HFFc6 (cell line): ENCODE results near the gene NOBOX. TPM values are rescaled to one million over a fixed set of nuclear protein-coding genes. Genes with fewer than 3 reads are reported as not detected.
"Not testable (repeated sequence)": the region's sequence is repeated elsewhere in the genome, so short reads cannot be mapped to it uniquely, and the experiment has no call there.

Experiments used
- DNase-seq: peaks from one replicate; pipeline ENCODE4 v3.0.0-alpha.2; 2018
- H3K27ac Mint-ChIP-seq: 2 replicates; pipeline ENCODE4 v1.8.0; 2020; ENCODE audit warnings: mild to moderate bottlenecking, mixed read lengths
- H3K27me3 Mint-ChIP-seq: 2 replicates; pipeline ENCODE4 v1.8.0; 2021; ENCODE audit warnings: mild to moderate bottlenecking, moderate library complexity, mixed read lengths; ENCODE audit not compliant: insufficient read depth
- H3K36me3 Mint-ChIP-seq: 2 replicates; pipeline ENCODE4 v1.8.0; 2021; ENCODE audit warnings: low read depth, mixed read lengths
- H3K4me1 Mint-ChIP-seq: 2 replicates; pipeline ENCODE4 v1.8.0; 2020; ENCODE audit warnings: low read depth, mixed read lengths
- H3K4me3 Mint-ChIP-seq: 2 replicates; pipeline ENCODE4 v1.8.0; 2020; ENCODE audit warnings: mild to moderate bottlenecking, moderate library complexity, mixed read lengths
- H3K9me3 Mint-ChIP-seq: 2 replicates; pipeline ENCODE4 v1.8.0; 2020; ENCODE audit warnings: mild to moderate bottlenecking, mixed read lengths
- total RNA-seq, 6 experiments: library from RNA; stranded (reverse); fragmentation: NEBNext Ultra II Directional; extraction: Animal tissue kit (Norgen Biotek cat#: 25700); gene quantifications; 2 replicates in 1 of 6; 3 replicates in 5 of 6; pipeline ENCODE4 v1.2.3, GENCODE V29; 2021
- TF ChIP-seq, protein P1 (sequence below): fragments of 200-600 bp; sonication (generic); IDR thresholded peaks from 2 replicates; pipeline ENCODE4 v1.5.0; 2021; ENCODE audit warnings: antibody characterized with exemption, mild to moderate bottlenecking

NOBOX gene
- total RNA-seq, 6 experiments from 2014 or later = not detected

DNA sequence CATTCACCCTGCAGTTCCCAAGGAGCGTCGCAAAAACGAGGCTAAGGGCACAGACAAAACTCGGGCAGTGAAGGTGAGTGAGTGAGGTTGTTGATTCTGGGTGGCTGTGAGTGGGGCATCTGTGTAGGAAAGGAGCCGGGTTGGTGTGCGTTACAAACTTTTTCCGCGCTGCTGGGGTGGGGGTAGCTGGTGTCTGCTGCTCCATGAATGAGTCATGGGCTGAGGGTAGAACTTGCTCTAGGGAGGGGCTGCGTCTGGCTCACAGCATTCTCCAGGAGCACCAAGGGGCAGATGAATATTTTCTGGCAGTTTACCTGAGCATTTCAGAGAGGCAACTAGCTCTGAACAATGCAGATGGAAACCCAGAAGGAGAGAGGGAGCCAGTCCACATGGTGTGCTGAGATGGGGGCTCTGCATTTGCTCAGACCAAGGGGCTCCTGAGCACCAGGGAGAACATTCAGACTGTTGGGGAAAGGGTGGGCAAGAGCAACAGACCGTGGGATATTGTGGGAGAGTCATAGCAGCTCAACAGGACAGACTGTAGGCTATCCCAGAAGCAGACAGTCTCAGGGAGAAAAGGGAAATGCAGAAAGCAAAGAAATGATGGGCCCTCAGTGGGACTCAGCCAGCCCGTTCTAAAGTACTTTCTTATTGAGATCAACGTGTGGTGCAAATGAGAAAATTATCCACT, 18.8 kb downstream of the NOBOX start:
- Mint-ChIP-seq H3K4me1 (peaks cover 6% of the 10 kb centered on the region; the same call in 1 of the 2 replicates), H3K27ac (no peak overlapping the region), H3K9me3 (peaks cover 12% of the 10 kb centered on the region), H3K4me3 (no peak overlapping the region), H3K36me3 (no peaks in the 10 kb centered on the region), H3K27me3 (no peaks in the 10 kb centered on the region; the same call in 1 of the 2 replicates)
- TF ChIP-seq, protein P1, sequence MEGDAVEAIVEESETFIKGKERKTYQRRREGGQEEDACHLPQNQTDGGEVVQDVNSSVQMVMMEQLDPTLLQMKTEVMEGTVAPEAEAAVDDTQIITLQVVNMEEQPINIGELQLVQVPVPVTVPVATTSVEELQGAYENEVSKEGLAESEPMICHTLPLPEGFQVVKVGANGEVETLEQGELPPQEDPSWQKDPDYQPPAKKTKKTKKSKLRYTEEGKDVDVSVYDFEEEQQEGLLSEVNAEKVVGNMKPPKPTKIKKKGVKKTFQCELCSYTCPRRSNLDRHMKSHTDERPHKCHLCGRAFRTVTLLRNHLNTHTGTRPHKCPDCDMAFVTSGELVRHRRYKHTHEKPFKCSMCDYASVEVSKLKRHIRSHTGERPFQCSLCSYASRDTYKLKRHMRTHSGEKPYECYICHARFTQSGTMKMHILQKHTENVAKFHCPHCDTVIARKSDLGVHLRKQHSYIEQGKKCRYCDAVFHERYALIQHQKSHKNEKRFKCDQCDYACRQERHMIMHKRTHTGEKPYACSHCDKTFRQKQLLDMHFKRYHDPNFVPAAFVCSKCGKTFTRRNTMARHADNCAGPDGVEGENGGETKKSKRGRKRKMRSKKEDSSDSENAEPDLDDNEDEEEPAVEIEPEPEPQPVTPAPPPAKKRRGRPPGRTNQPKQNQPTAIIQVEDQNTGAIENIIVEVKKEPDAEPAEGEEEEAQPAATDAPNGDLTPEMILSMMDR = no peak
- DNase-seq = no peak

DNA sequence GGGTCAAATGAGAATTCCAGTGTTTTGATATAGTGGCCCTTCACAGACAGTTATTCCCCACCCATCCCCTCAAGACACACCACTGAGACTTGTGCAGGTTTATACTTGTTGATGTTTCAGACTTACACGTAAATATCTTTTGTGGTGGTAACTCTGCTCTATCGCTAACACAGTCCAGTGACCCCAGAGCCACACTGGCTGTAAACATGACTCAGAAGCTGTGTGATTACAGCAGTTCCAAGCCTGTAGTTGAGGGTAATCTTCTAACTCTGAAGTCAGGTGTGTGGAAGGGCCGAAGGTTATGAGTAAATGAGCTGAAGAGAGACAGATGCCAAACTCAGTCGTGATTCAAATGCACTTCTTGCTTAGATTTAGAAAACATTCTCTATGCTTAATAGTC, 19.4 kb downstream of the NOBOX start:
- Mint-ChIP-seq H3K27me3 (no peaks in the 10 kb centered on the region; the same call in 1 of the 2 replicates), H3K4me1 (peaks cover 6% of the 10 kb centered on the region; the same call in 1 of the 2 replicates), H3K9me3 (peaks cover 12% of the 10 kb centered on the region), H3K36me3 (no peaks in the 10 kb centered on the region), H3K27ac (no peak overlapping the region), H3K4me3 (no peak overlapping the region)
- TF ChIP-seq, protein P1 = no peak
- DNase-seq = no peak

DNA sequence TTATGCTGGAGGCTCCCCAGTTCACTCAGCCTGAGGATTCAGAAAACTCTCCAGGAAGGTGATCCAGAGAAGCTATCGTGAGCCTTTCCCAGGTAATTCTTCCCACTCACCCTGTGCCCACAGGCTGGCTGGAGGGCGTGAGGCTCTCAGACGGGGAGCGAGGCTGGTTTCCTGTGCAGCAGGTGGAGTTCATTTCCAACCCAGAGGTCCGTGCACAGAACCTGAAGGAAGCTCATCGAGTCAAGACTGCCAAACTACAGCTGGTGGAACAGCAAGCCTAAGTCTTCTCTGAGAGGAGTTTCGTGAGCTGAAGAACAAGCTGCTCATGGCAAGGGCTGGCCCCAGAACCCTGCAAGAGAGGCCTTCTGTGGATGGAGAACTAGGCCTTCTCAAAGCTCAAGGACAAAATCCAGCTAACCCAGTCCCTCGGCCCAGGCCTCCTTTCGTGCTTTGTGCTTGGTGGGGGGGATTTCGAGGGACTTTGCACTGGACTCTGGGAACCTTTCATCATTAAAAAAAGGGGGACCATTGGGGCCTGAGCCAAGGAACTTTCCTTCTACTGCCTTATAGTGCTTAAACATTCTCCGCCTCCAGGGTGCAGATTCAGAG, 23.6 kb downstream of the NOBOX start:
- no peak overlapping the region for H3K4me3 Mint-ChIP-seq
- H3K36me3 Mint-ChIP-seq = no peaks in the 10 kb centered on the region
- TF ChIP-seq, protein P1 = no peak
- DNase-seq = no peak
- H3K4me1 Mint-ChIP-seq = no peaks in the 10 kb centered on the region
- H3K27me3 Mint-ChIP-seq = no peaks in the 10 kb centered on the region
- H3K27ac Mint-ChIP-seq = no peak overlapping the region
- H3K9me3 Mint-ChIP-seq = peaks cover 17% of the 10 kb centered on the region

DNA sequence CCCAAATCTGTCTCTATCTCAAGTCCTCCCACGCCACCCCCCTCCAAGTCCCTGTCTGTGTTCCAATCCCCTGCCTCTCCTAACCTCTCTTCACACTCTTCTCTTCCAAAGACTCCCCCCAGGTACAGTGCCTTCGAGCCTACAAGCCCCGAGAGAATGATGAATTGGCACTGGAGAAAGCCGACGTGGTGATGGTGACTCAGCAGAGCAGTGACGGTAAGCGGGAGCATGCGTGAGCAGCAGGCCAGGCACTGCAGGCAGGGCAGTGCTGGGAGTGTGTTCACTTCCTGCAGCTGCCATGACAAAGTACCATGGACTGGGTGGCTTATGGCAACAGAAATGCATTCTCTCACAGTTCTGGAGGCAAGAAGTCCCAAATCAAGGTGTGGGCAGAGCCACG, 24.8 kb downstream of the NOBOX start:
- Mint-ChIP-seq H3K36me3 (no peaks in the 10 kb centered on the region), H3K27ac (no peak overlapping the region), H3K9me3 (peaks cover 9% of the 10 kb centered on the region), H3K4me3 (no peak overlapping the region), H3K4me1 (no peaks in the 10 kb centered on the region), H3K27me3 (no peaks in the 10 kb centered on the region)
- no peak for DNase-seq
- TF ChIP-seq, protein P1 = no peak

DNA sequence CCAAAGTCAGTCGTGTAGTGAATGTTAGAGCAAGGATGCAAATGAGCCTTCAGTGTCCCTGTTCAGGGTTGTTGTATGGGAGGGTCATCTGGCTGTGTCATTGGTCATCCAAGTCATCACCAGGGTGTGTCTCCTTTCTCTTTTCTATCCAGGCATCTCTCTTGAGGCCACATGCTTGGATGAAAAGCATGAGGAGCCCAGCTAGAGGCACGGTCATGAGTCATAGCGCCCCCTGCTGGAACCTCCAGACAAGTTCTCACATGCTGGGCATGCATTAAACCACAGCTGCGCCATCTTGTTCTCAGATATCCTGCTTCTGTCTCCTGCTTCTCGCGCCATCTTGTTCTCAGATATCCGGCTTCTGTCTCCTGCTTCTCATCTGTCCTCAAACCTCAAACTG, 34.3 kb downstream of the NOBOX start:
- not testable (repeated sequence) for H3K36me3 Mint-ChIP-seq, H3K4me1 Mint-ChIP-seq, DNase-seq, H3K9me3 Mint-ChIP-seq, H3K4me3 Mint-ChIP-seq, H3K27ac Mint-ChIP-seq, H3K27me3 Mint-ChIP-seq

DNA sequence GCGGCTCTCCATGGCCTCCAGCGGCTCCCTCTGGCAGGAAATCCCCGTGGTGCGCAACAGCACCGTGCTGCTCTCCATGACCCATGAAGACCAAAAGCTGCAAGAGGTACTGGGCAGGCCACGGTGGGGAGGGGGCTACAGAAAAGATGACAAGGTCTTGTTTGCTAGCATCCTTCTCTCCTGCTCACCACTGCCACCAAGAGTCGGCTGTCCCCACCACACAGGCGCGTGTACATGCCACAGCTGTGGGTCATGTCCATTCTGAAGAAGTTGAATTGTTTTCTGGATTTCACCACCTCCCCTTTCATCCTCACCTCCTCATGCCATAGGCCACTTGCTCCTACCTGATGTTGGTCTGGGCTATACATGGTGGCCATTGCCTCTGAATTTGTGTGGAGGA, 36.2 kb downstream of the NOBOX start:
- H3K36me3 Mint-ChIP-seq, H3K27me3 Mint-ChIP-seq, H3K4me3 Mint-ChIP-seq, H3K9me3 Mint-ChIP-seq, H3K4me1 Mint-ChIP-seq, DNase-seq, H3K27ac Mint-ChIP-seq: not testable (repeated sequence)

DNA sequence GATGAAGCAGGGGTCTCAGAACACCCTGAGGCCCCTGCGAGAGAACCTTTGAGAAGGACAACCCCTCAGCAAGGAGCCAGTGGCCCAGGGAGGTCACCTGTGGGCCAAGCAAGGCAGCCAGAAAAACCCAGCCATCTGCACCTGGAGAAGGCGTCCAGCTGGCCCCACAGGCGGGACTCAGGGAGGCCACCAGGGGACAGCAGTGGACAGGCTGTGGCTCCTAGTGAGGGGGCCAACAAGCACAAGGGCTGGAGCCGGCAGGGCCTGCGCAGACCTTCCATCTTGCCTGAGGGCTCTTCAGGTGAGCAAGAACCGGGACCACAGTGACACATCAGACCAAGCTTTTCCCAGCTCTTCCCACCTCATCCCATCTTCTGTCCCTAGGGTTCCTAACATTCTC, 38.0 kb downstream of the NOBOX start:
- H3K9me3 Mint-ChIP-seq, DNase-seq, H3K4me1 Mint-ChIP-seq, H3K36me3 Mint-ChIP-seq, H3K27me3 Mint-ChIP-seq, H3K27ac Mint-ChIP-seq, H3K4me3 Mint-ChIP-seq: not testable (repeated sequence)

DNA sequence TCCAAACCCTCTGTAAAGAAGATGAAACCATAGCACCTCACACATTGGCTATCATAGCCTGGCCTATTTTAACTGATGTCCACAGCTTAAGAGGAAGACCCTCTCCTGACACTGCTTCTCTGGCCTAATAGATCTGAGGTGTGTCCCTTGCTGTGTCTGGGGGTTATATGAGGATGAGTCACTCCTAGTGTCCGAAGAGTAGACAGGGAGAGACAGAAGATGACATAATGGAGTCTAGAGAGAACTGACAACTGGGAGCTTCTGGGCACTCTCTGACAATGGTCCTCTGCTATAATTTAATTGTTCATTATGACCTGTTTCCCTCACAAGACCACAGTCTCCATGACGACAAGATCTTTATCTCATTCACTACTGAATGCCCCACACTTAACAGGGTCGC, 41.4 kb downstream of the NOBOX start:
- DNase-seq, H3K27ac Mint-ChIP-seq, H3K4me1 Mint-ChIP-seq, H3K36me3 Mint-ChIP-seq, H3K4me3 Mint-ChIP-seq, H3K27me3 Mint-ChIP-seq, H3K9me3 Mint-ChIP-seq: not testable (repeated sequence)

DNA sequence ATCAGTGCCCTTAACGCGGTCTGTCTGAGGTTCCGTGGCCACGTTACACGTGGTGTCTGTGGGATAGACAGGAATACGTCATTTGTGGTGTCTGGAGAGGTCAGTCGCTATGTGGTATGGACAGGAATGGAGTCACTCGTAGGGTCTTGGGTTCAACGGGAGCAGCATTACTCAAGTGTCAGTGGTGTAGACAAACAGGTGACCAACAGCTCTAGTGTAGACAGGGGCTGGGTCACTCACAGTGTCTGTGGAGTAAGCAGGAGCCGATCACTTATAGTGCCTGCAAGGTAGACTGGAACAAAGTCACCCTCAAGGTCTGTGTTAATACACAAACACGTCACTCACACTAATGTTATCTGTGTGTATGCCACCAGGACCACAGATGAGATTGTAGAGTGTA, 46.6 kb downstream of the NOBOX start:
- H3K9me3 Mint-ChIP-seq = peaks cover 12% of the 10 kb centered on the region
- H3K36me3 Mint-ChIP-seq, H3K27me3 Mint-ChIP-seq, H3K4me3 Mint-ChIP-seq, H3K4me1 Mint-ChIP-seq, DNase-seq, H3K27ac Mint-ChIP-seq: not testable (repeated sequence)

DNA sequence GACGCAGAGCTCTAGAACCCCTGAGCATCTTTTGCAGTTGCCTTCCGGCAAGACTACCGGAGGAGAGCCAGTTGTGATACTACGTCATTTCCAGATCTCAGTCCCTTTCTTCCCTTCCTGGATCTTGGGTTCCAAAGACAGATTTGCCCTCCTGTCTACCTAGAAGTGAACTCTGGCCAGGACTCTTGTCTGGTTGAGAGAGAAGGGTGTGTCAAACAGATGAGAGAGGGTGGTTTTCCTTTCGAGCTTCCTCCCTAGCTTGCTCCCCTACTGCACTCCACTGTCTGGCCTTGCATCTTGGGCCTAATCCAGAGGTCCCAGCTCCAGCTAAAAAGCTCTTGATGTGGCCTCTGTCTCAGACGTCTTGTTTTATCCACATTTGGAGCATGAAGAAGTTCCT, 47.3 kb downstream of the NOBOX start:
- not testable (repeated sequence) for H3K36me3 Mint-ChIP-seq, H3K4me3 Mint-ChIP-seq, H3K27me3 Mint-ChIP-seq, H3K4me1 Mint-ChIP-seq, H3K27ac Mint-ChIP-seq, DNase-seq
- peaks cover 12% of the 10 kb centered on the region for H3K9me3 Mint-ChIP-seq
